SK-N-SH (cell line): ENCODE data around the gene SLC25A24. TPM values are rescaled to one million over a fixed set of nuclear protein-coding genes. Genes with fewer than 3 reads are reported as not detected.

Source experiments
- CTCF ChIA-PET: fragments of 300-600, 350-600 bp; formaldehyde crosslinking; extraction: SDS; loops from one replicate; lab custom pipeline; 2021; lab: Yijun Ruan, JAX
- POLR2A ChIA-PET: fragments of 350-600 bp; sonication (Branson Sonifier 250); formaldehyde crosslinking; extraction: SDS; loops from one replicate; lab custom pipeline; 2020; ENCODE audit warnings: antibody characterized with exemption, inconsistent platforms; lab: Yijun Ruan, JAX
- DNase-seq: peaks from one replicate; pipeline ENCODE4 v3.0.0; 2012
- H2AFZ ChIP-seq: fragments of 200-600 bp; sonication (generic); 2 replicates; pipeline ENCODE4 v1.8.1; 2016; ENCODE audit warnings: antibody characterized with exemption, mild to moderate bottlenecking, low read depth
- H3F3A ChIP-seq: fragments of 200-600 bp; sonication (generic); replicated peaks from 2 replicates; pipeline ENCODE3; 2016; ENCODE audit warnings: antibody characterized with exemption, mild to moderate bottlenecking; ENCODE audit not compliant: insufficient read depth
- H3K27ac ChIP-seq, 2 experiments: fragments of 200-500 bp in 1 of 2; fragments of 200-600 bp in 1 of 2; sonication (Bioruptor generic) in 1 of 2; sonication (generic), shearing (Covaris generic) in 1 of 2; 2 replicates each; pipeline versions ENCODE4 v1.5.1 to v1.6.1; 2014 to 2016; ENCODE audit warnings: low read depth in 2 of 2, inconsistent platforms in 1 of 2, low read length in 1 of 2, mild to moderate bottlenecking in 1 of 2, mixed read lengths in 1 of 2
- H3K27me3 ChIP-seq: fragments of 200-600 bp; sonication (generic), shearing (Covaris generic); 2 replicates; pipeline ENCODE4 v1.6.1; 2016; ENCODE audit warnings: mixed run types; ENCODE audit not compliant: insufficient read depth
- H3K36me3 ChIP-seq, 2 experiments: fragments of 200-500 bp in 1 of 2; fragments of 200-600 bp in 1 of 2; sonication (Bioruptor generic) in 1 of 2; sonication (generic) in 1 of 2; replicated peaks in 1 of 2; 2 replicates each; pipeline versions ENCODE3 to v1.5.1; 2014 to 2016; ENCODE audit warnings: low read length in 1 of 2, mild to moderate bottlenecking in 1 of 2; ENCODE audit not compliant: insufficient read depth in 2 of 2, control insufficient read depth in 1 of 2
- H3K4me1 ChIP-seq, 2 experiments: fragments of 200-500 bp in 1 of 2; fragments of 200-600 bp in 1 of 2; sonication (Bioruptor generic) in 1 of 2; sonication (generic), shearing (Covaris generic) in 1 of 2; 2 replicates each; pipeline versions ENCODE4 v1.5.1 to v1.6.1; 2014 to 2016; ENCODE audit warnings: low read depth in 1 of 2, low read length in 1 of 2, mixed run types in 1 of 2; ENCODE audit not compliant: insufficient read depth in 2 of 2, control insufficient read depth in 1 of 2
- H3K4me2 ChIP-seq: fragments of 200-600 bp; sonication (generic), shearing (Covaris generic); 2 replicates; pipeline ENCODE4 v1.6.1; 2017; ENCODE audit warnings: mixed run types
- H3K4me3 ChIP-seq, 2 experiments: fragments of 200-500 bp in 1 of 2; fragments of 200-600 bp in 1 of 2; sonication (Bioruptor generic) in 1 of 2; sonication (generic), shearing (Covaris generic) in 1 of 2; 2 replicates each; pipeline versions ENCODE4 v1.5.1 to v1.8.1; 2014 to 2016; ENCODE audit warnings: low read depth in 2 of 2, inconsistent platforms in 1 of 2, low read length in 1 of 2, mild to moderate bottlenecking in 1 of 2, mixed read lengths in 1 of 2, moderate library complexity in 1 of 2
- H3K79me2 ChIP-seq: fragments of 200-600 bp; sonication (generic); 2 replicates; pipeline ENCODE4 v1.8.1; 2017; ENCODE audit warnings: mild to moderate bottlenecking; ENCODE audit not compliant: insufficient read depth
- H3K9ac ChIP-seq: fragments of 200-600 bp; sonication (generic); 2 replicates; pipeline ENCODE4 v1.6.1; 2017; ENCODE audit warnings: mixed run types
- H3K9me2 ChIP-seq: fragments of 200-600 bp; sonication (generic); 2 replicates; pipeline ENCODE4 v1.6.1; 2017; ENCODE audit warnings: mixed run types
- H3K9me3 ChIP-seq: fragments of 200-600 bp; sonication (generic); 2 replicates; pipeline ENCODE4 v1.6.1; 2017; ENCODE audit warnings: mixed run types, mild to moderate bottlenecking, moderate library complexity
- H4K20me1 ChIP-seq: fragments of 200-600 bp; sonication (generic); 2 replicates; pipeline ENCODE4 v1.6.1; 2017; ENCODE audit warnings: mild to moderate bottlenecking, mixed run types; ENCODE audit not compliant: insufficient read depth
- CHD2 ChIP-seq: fragments of 150-350 bp; IDR thresholded peaks from 2 replicates; pipeline ENCODE4 v1.6.1; 2018; ENCODE audit warnings: low read length; ENCODE audit not compliant: partially characterized antibody
- EP300 ChIP-seq, 2 experiments: IDR thresholded peaks; 2 replicates each; pipeline versions ENCODE4 v1.4.0 to v1.6.1; 2012; ENCODE audit warnings: borderline replicate concordance in 1 of 2, low read depth in 1 of 2, low read length in 1 of 2
- EZH2phosphoT487 ChIP-seq: fragments of 200-600 bp; sonication (generic); IDR thresholded peaks from 2 replicates; pipeline ENCODE4 v1.6.1; 2017; ENCODE audit warnings: low read depth, mixed run types, mild to moderate bottlenecking, antibody characterized with exemption, moderate library complexity, borderline replicate concordance
- FOSL2 ChIP-seq: IDR thresholded peaks from 2 replicates; pipeline ENCODE4 v1.4.0; 2012; ENCODE audit warnings: low read depth, mild to moderate bottlenecking, moderate library complexity, borderline replicate concordance
- FOXJ3 ChIP-seq: sonication (generic); formaldehyde crosslinking; IDR thresholded peaks from 2 replicates; pipeline ENCODE4 v1.5.1; 2020; ENCODE audit warnings: mild to moderate bottlenecking, missing genetic modification reagents
- FOXM1 ChIP-seq: IDR thresholded peaks from 2 replicates; pipeline ENCODE4 v1.4.0; 2012; ENCODE audit warnings: low read depth, mild to moderate bottlenecking
- IRF3 ChIP-seq: fragments of 150-350 bp; IDR thresholded peaks from 2 replicates; pipeline ENCODE4 v1.6.1; 2016; ENCODE audit warnings: mild to moderate bottlenecking, low read depth, low read length
- JUND ChIP-seq: IDR thresholded peaks from 2 replicates; pipeline ENCODE4 v1.4.0; 2012
- MAX ChIP-seq: IDR thresholded peaks from 2 replicates; pipeline ENCODE4 v1.4.0; 2012; ENCODE audit warnings: low read depth
- NFIC ChIP-seq: IDR thresholded peaks from 2 replicates; pipeline ENCODE4 v1.4.0; 2012; ENCODE audit warnings: borderline replicate concordance
- NRF1 ChIP-seq: IDR thresholded peaks from 2 replicates; pipeline ENCODE4 v1.6.1; 2012; ENCODE audit warnings: low read depth, mild to moderate bottlenecking, low read length
- POLR2AphosphoS5 ChIP-seq: IDR thresholded peaks from 2 replicates; pipeline ENCODE4 v1.6.1; 2012; ENCODE audit warnings: low read depth, low read length
- RAD21 ChIP-seq: IDR thresholded peaks from 2 replicates; pipeline ENCODE4 v1.6.1; 2012; ENCODE audit warnings: mild to moderate bottlenecking, low read length
- SIN3A ChIP-seq: IDR thresholded peaks from 2 replicates; pipeline ENCODE4 v1.6.1; 2012; ENCODE audit warnings: low read depth, mild to moderate bottlenecking, low read length, moderate library complexity, borderline replicate concordance
- USF2 ChIP-seq: fragments of 150-350 bp; IDR thresholded peaks from 2 replicates; pipeline ENCODE4 v1.6.1; 2017; ENCODE audit warnings: antibody characterized with exemption, low read length, low read depth, borderline replicate concordance
- YY1 ChIP-seq: IDR thresholded peaks from 2 replicates; pipeline ENCODE4 v1.4.0; 2012; ENCODE audit warnings: low read depth, mild to moderate bottlenecking
- WGBS: methylation state at CpG from one replicate; pipeline ENCODE4 v1.1.6; 2017; ENCODE audit warnings: low lambda C conversion rate; 5-methylcytosine and 5-hydroxymethylcytosine counted together
- polyA plus RNA-seq, 3 experiments: library from polyadenylated mRNA; depleted of rRNA; stranded (reverse); fragments of >200 nt; gene quantifications; 2 replicates each; pipeline ENCODE4 v1.2.3, GENCODE V29; 2012
- TF ChIP-seq, protein P1 (sequence below): IDR thresholded peaks from 2 replicates; pipeline ENCODE4 v1.4.0; 2012; ENCODE audit warnings: low read depth, borderline replicate concordance
- TF ChIP-seq, protein P2 (sequence below): IDR thresholded peaks from 2 replicates; pipeline ENCODE4 v1.6.1; 2012; ENCODE audit warnings: mild to moderate bottlenecking, low read depth, low read length, moderate library complexity

Gene SLC25A24
- polyA plus RNA-seq, 1 of the 3 experiments (the other 2 are of a cell fraction): 11.3 TPM

- Histone ChIP-seq H3K4me3 (no peak overlapping the region), H3K79me2 (peaks cover 3% of the 10 kb centered on the region; the same call in 1 of the 2 replicates), H3K9ac (no peak overlapping the region), H2AFZ (no peak overlapping the region), H3K36me3 (peaks cover 33 to 49% of the 10 kb centered on the region in 2 experiments), H4K20me1 (no peaks in the 10 kb centered on the region), H3K27me3 (no peaks in the 10 kb centered on the region), H3K4me2 (no peak overlapping the region), H3K27ac (no peak overlapping the region), H3K4me1 (no peaks in the 10 kb centered on the region), H3F3A (peaks cover 3% of the 10 kb centered on the region), H3K9me3 (no peaks in the 10 kb centered on the region), H3K9me2 (no peaks in the 10 kb centered on the region)
- CTCF ChIA-PET: no interaction called here
- no peak for DNase-seq
- 98% methylated on average over 7 of the region's 7 CpGs for WGBS
- POLR2A ChIA-PET: no interaction called here
- TF ChIP-seq EP300 (IDR thresholded peaks at IDR 0.05; ENCODE audit: borderline replicate concordance in 1 of 2, low read depth in 1 of 2, low read length in 1 of 2): no peak
- no peak for TF ChIP-seq YY1
- TF ChIP-seq RAD21: no peak
- no peak for TF ChIP-seq FOXJ3
- TF ChIP-seq NRF1: no peak
- TF ChIP-seq, protein P1, sequence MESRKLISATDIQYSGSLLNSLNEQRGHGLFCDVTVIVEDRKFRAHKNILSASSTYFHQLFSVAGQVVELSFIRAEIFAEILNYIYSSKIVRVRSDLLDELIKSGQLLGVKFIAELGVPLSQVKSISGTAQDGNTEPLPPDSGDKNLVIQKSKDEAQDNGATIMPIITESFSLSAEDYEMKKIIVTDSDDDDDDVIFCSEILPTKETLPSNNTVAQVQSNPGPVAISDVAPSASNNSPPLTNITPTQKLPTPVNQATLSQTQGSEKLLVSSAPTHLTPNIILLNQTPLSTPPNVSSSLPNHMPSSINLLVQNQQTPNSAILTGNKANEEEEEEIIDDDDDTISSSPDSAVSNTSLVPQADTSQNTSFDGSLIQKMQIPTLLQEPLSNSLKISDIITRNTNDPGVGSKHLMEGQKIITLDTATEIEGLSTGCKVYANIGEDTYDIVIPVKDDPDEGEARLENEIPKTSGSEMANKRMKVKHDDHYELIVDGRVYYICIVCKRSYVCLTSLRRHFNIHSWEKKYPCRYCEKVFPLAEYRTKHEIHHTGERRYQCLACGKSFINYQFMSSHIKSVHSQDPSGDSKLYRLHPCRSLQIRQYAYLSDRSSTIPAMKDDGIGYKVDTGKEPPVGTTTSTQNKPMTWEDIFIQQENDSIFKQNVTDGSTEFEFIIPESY: no peak
- TF ChIP-seq SIN3A: no peak
- no peak for TF ChIP-seq EZH2phosphoT487
- no peak for TF ChIP-seq NFIC
- TF ChIP-seq, protein P2, sequence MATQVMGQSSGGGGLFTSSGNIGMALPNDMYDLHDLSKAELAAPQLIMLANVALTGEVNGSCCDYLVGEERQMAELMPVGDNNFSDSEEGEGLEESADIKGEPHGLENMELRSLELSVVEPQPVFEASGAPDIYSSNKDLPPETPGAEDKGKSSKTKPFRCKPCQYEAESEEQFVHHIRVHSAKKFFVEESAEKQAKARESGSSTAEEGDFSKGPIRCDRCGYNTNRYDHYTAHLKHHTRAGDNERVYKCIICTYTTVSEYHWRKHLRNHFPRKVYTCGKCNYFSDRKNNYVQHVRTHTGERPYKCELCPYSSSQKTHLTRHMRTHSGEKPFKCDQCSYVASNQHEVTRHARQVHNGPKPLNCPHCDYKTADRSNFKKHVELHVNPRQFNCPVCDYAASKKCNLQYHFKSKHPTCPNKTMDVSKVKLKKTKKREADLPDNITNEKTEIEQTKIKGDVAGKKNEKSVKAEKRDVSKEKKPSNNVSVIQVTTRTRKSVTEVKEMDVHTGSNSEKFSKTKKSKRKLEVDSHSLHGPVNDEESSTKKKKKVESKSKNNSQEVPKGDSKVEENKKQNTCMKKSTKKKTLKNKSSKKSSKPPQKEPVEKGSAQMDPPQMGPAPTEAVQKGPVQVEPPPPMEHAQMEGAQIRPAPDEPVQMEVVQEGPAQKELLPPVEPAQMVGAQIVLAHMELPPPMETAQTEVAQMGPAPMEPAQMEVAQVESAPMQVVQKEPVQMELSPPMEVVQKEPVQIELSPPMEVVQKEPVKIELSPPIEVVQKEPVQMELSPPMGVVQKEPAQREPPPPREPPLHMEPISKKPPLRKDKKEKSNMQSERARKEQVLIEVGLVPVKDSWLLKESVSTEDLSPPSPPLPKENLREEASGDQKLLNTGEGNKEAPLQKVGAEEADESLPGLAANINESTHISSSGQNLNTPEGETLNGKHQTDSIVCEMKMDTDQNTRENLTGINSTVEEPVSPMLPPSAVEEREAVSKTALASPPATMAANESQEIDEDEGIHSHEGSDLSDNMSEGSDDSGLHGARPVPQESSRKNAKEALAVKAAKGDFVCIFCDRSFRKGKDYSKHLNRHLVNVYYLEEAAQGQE: no peak
Measured at GRCh38 chr1:108158893-108159453, 41.2 kb downstream of the SLC25A24 start.

DNA sequence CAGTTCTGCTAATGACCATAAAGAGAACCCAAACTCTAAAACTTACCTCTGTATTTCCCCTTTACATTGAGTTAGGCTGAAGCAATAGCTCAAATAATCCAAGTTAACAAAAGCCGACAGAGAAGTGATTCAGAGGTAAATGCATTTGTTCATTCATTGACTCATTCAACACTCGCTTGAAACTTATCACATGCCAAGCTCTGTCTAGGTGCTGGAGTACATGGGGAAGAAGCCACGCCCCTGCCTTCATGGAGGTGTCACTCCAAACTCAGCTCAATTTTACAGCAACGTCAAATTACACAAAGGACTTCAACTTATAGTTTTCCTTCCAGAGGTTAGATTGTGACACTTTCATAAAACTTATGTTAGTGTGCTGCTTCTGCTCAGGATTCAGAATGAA, 45.8 kb downstream of the SLC25A24 start:
- CTCF ChIA-PET: no interaction called here
- no peaks in the 10 kb centered on the region; a peak in 1 of 4 replicates for H3K4me1 ChIP-seq
- H3K27me3 ChIP-seq: no peaks in the 10 kb centered on the region
- H3K9me3 ChIP-seq: no peaks in the 10 kb centered on the region
- no peaks in the 10 kb centered on the region for H3K79me2 ChIP-seq
- POLR2A ChIA-PET: no interaction called here
- no peak overlapping the region for H3K4me3 ChIP-seq
- no peak overlapping the region for H3K9ac ChIP-seq
- DNase-seq: no peak
- no peak overlapping the region for H3K4me2 ChIP-seq
- TF ChIP-seq IRF3: no peak
- TF ChIP-seq NFIC: no peak
- TF ChIP-seq FOXM1: no peak
- TF ChIP-seq USF2: no peak
- TF ChIP-seq FOSL2: no peak
- no peak for TF ChIP-seq JUND
- TF ChIP-seq FOXJ3: no peak
- TF ChIP-seq POLR2AphosphoS5: no peak
- no peak for TF ChIP-seq NRF1
- no peak for TF ChIP-seq MAX
- no peak for TF ChIP-seq CHD2
- TF ChIP-seq SIN3A: no peak
- no peak overlapping the region for H2AFZ ChIP-seq
- H3K27ac ChIP-seq: no peak overlapping the region
- H3F3A ChIP-seq: peaks cover 7% of the 10 kb centered on the region
- peaks cover 53 to 59% of the 10 kb centered on the region in 2 experiments for H3K36me3 ChIP-seq
- WGBS: 94% methylated on average over 4 of the region's 4 CpGs
- H4K20me1 ChIP-seq: no peaks in the 10 kb centered on the region; the same call in 1 of the 2 replicates
- H3K9me2 ChIP-seq: no peaks in the 10 kb centered on the region
